HEK293 (cell line): ENCODE measurements around the gene NEO1.

Experiments
- BCL11B ChIP-seq: fragments of 450-650 bp; formaldehyde crosslinking; IDR thresholded peaks from 2 replicates; pipeline ENCODE4 v1.5.1; 2016; ENCODE audit warnings: low read depth, missing biosample characterization, missing genetic modification characterization
- CTCF ChIP-seq: fragments of 450-650 bp; formaldehyde crosslinking; IDR thresholded peaks from 2 replicates; pipeline ENCODE4 v1.5.1; 2016; ENCODE audit warnings: missing biosample characterization, missing genetic modification characterization
- RBAK ChIP-seq: fragments of 450-650 bp; formaldehyde crosslinking; IDR thresholded peaks from 2 replicates; pipeline ENCODE4 v1.5.1; 2016; ENCODE audit warnings: missing biosample characterization, missing genetic modification characterization
- SCRT1 ChIP-seq: fragments of 450-650 bp; formaldehyde crosslinking; IDR thresholded peaks from 2 replicates; pipeline ENCODE4 v1.5.1; 2016; ENCODE audit warnings: missing biosample characterization, missing genetic modification characterization, borderline replicate concordance
- SP2 ChIP-seq: fragments of 450-650 bp; formaldehyde crosslinking; IDR thresholded peaks from 2 replicates; pipeline ENCODE4 v1.5.1; 2016; ENCODE audit warnings: missing biosample characterization, missing genetic modification characterization
- YY1 ChIP-seq: fragments of 450-650 bp; formaldehyde crosslinking; IDR thresholded peaks from 2 replicates; pipeline ENCODE4 v1.5.1; 2018; ENCODE audit warnings: missing biosample characterization, missing genetic modification characterization
- ZNF24 ChIP-seq: fragments of 450-650 bp; formaldehyde crosslinking; IDR thresholded peaks from 2 replicates; pipeline ENCODE4 v1.5.1; 2016; ENCODE audit warnings: missing biosample characterization, missing genetic modification characterization
- ZNF248 ChIP-seq: fragments of 450-650 bp; formaldehyde crosslinking; IDR thresholded peaks from 2 replicates; pipeline ENCODE4 v1.5.1; 2017; ENCODE audit warnings: missing biosample characterization, missing genetic modification characterization
- ZNF555 ChIP-seq: fragments of 450-650 bp; formaldehyde crosslinking; conservative IDR thresholded peaks from 2 replicates; pipeline ENCODE4 v1.5.1; 2017; ENCODE audit warnings: missing biosample characterization, mild to moderate bottlenecking, missing genetic modification characterization, inconsistent platforms
- ZNF624 ChIP-seq: fragments of 450-650 bp; formaldehyde crosslinking; IDR thresholded peaks from 2 replicates; pipeline ENCODE4 v1.5.1; 2017; ENCODE audit warnings: missing biosample characterization, missing genetic modification characterization
- TF ChIP-seq, protein P1 (sequence below): fragments of 450-650 bp; formaldehyde crosslinking; IDR thresholded peaks from 2 replicates; pipeline ENCODE4 v1.5.1; 2016; ENCODE audit warnings: missing biosample characterization, missing genetic modification characterization
- TF ChIP-seq, protein P2 (sequence below): fragments of 450-650 bp; formaldehyde crosslinking; IDR thresholded peaks from 2 replicates; pipeline ENCODE4 v1.5.1; 2016; ENCODE audit warnings: missing biosample characterization, missing genetic modification characterization, low read depth
- TF ChIP-seq, protein P3 (sequence below): IDR thresholded peaks from 2 replicates; pipeline ENCODE4 v1.6.1; 2011; ENCODE audit warnings: mild to moderate bottlenecking, low read depth, low read length, borderline replicate concordance

DNA sequence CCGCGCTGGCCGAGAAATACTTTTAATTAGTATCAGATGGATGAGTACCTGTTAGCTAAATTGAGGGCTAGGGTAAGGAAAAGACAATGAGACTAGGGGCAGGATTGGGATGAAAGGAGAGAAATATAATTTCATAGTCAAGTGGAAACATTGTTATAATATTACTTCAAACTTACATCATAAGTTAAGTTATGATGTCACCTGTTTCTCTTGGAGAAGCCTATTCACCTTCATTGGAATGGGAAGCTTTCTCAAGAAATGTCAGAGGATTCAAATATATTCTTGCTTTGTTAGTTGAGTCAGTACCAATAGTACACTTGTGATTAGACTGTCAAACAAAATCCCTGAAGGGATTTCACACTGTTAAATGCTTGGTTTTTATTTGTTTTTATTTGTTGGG is 116.2 kb downstream of the NEO1 start:
- TF ChIP-seq ZNF248 (tag by site-specific recombination) (no peak), CTCF (tag by site-specific recombination) (no peak), ZNF555 (no peak), SP2 (tag by site-specific recombination) (no peak), SCRT1 (no peak), ZNF24 (tag by site-specific recombination) (no peak), BCL11B (tag by site-specific recombination) (no peak), ZNF624 (no peak), RBAK (no peak), YY1 (no peak)
- TF ChIP-seq, protein P1, sequence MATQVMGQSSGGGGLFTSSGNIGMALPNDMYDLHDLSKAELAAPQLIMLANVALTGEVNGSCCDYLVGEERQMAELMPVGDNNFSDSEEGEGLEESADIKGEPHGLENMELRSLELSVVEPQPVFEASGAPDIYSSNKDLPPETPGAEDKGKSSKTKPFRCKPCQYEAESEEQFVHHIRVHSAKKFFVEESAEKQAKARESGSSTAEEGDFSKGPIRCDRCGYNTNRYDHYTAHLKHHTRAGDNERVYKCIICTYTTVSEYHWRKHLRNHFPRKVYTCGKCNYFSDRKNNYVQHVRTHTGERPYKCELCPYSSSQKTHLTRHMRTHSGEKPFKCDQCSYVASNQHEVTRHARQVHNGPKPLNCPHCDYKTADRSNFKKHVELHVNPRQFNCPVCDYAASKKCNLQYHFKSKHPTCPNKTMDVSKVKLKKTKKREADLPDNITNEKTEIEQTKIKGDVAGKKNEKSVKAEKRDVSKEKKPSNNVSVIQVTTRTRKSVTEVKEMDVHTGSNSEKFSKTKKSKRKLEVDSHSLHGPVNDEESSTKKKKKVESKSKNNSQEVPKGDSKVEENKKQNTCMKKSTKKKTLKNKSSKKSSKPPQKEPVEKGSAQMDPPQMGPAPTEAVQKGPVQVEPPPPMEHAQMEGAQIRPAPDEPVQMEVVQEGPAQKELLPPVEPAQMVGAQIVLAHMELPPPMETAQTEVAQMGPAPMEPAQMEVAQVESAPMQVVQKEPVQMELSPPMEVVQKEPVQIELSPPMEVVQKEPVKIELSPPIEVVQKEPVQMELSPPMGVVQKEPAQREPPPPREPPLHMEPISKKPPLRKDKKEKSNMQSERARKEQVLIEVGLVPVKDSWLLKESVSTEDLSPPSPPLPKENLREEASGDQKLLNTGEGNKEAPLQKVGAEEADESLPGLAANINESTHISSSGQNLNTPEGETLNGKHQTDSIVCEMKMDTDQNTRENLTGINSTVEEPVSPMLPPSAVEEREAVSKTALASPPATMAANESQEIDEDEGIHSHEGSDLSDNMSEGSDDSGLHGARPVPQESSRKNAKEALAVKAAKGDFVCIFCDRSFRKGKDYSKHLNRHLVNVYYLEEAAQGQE = no peak
- TF ChIP-seq, protein P2, sequence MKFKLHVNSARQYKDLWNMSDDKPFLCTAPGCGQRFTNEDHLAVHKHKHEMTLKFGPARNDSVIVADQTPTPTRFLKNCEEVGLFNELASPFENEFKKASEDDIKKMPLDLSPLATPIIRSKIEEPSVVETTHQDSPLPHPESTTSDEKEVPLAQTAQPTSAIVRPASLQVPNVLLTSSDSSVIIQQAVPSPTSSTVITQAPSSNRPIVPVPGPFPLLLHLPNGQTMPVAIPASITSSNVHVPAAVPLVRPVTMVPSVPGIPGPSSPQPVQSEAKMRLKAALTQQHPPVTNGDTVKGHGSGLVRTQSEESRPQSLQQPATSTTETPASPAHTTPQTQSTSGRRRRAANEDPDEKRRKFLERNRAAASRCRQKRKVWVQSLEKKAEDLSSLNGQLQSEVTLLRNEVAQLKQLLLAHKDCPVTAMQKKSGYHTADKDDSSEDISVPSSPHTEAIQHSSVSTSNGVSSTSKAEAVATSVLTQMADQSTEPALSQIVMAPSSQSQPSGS (tag by site-specific recombination) = peak; percentile 87
- TF ChIP-seq, protein P3, sequence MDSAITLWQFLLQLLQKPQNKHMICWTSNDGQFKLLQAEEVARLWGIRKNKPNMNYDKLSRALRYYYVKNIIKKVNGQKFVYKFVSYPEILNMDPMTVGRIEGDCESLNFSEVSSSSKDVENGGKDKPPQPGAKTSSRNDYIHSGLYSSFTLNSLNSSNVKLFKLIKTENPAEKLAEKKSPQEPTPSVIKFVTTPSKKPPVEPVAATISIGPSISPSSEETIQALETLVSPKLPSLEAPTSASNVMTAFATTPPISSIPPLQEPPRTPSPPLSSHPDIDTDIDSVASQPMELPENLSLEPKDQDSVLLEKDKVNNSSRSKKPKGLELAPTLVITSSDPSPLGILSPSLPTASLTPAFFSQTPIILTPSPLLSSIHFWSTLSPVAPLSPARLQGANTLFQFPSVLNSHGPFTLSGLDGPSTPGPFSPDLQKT = no peak
